ENCODE data around the gene BMS1.
"Not testable (repeated sequence)": the region's sequence is repeated elsewhere in the genome, so short reads cannot be mapped to it uniquely, and the experiment has no call there.

Gene BMS1

GRCh38 chr10:42816912-42817311, 34.3 kb downstream of the BMS1 start:
- TF ChIP-seq CTCF (IDR thresholded peaks at IDR 0.05; ENCODE audit: low read depth, low read length, missing control alignments): no peak
- no peak overlapping the region for H3K4me3 ChIP-seq (replicated peaks; ENCODE audit: low read depth, low read length)
- DNase-seq (ENCODE audit: extremely low read depth, low read depth): no peak

GRCh38 chr10:42817417-42817816, 34.8 kb downstream of the BMS1 start:
- not testable (repeated sequence) for H3K4me3 ChIP-seq (replicated peaks; ENCODE audit: low read depth, low read length)

GRCh38 chr10:42826759-42827158, 44.2 kb downstream of the BMS1 start:
- DNase-seq (ENCODE audit: extremely low read depth, low read depth); H3K4me3 ChIP-seq (replicated peaks; ENCODE audit: low read depth, low read length): not testable (repeated sequence)

More at GRCh38 chr10:42817417-42817816, 34.8 kb downstream of the BMS1 start:
- DNase-seq (ENCODE audit: extremely low read depth, low read depth): not testable (repeated sequence)

- no peak overlapping the region for H3K4me3 ChIP-seq (replicated peaks; ENCODE audit: low read depth, low read length)
These were observed 44.6 kb downstream of the BMS1 start for GRCh38 chr10:42827201-42827600.

GRCh38 chr10:42828391-42828790, 45.8 kb downstream of the BMS1 start:
- not testable (repeated sequence) for DNase-seq (ENCODE audit: extremely low read depth, low read depth); H3K4me3 ChIP-seq (replicated peaks; ENCODE audit: low read depth, low read length)

More at GRCh38 chr10:42827201-42827600, 44.6 kb downstream of the BMS1 start:
- DNase-seq (ENCODE audit: extremely low read depth, low read depth): no peak
- peak; percentile 29 for TF ChIP-seq CTCF (IDR thresholded peaks at IDR 0.05; ENCODE audit: low read depth, low read length, missing control alignments)

GRCh38 chr10:42830237-42830636, 47.6 kb downstream of the BMS1 start:
- DNase-seq (ENCODE audit: extremely low read depth, low read depth): no peak
- TF ChIP-seq CTCF (IDR thresholded peaks at IDR 0.05; ENCODE audit: low read depth, low read length, missing control alignments): no peak
- H3K4me3 ChIP-seq (replicated peaks; ENCODE audit: low read depth, low read length): no peak overlapping the region

GRCh38 chr10:42836096-42836495, 53.5 kb downstream of the BMS1 start:
- no peak for TF ChIP-seq CTCF (IDR thresholded peaks at IDR 0.05; ENCODE audit: low read depth, low read length, missing control alignments)
- no peak overlapping the region for H3K4me3 ChIP-seq (replicated peaks; ENCODE audit: low read depth, low read length)
- DNase-seq (ENCODE audit: extremely low read depth, low read depth): no peak

- no peak for TF ChIP-seq CTCF (IDR thresholded peaks at IDR 0.05; ENCODE audit: low read depth, low read length, missing control alignments)
- H3K4me3 ChIP-seq (replicated peaks; ENCODE audit: low read depth, low read length): peak overlapping the region; percentile 38
- peak; percentile 1 for DNase-seq (ENCODE audit: extremely low read depth, low read depth)
These were observed 54.3 kb downstream of the BMS1 start for GRCh38 chr10:42836771-42837468.

- not testable (repeated sequence) for DNase-seq (ENCODE audit: extremely low read depth, low read depth); H3K4me3 ChIP-seq (replicated peaks; ENCODE audit: low read depth, low read length)
These were observed 62.2 kb downstream of the BMS1 start for GRCh38 chr10:42844810-42845209.

GRCh38 chr10:42847261-42847660, 64.7 kb downstream of the BMS1 start:
- not testable (repeated sequence) for DNase-seq (ENCODE audit: extremely low read depth, low read depth); H3K4me3 ChIP-seq (replicated peaks; ENCODE audit: low read depth, low read length)

All from HFF-Myc (cell line).